ENCODE data around the gene CCNL1.

The CCNL1 gene

GRCh38 chr3:157145606-157146322, 14.2 kb downstream of the CCNL1 start:
- no peak for DNase-seq (ENCODE audit: low read depth in 2 of 2)

- DNase-seq (ENCODE audit: low read depth in 2 of 2) = no peak
These were observed 17.6 kb downstream of the CCNL1 start for GRCh38 chr3:157142315-157142714.

DNA sequence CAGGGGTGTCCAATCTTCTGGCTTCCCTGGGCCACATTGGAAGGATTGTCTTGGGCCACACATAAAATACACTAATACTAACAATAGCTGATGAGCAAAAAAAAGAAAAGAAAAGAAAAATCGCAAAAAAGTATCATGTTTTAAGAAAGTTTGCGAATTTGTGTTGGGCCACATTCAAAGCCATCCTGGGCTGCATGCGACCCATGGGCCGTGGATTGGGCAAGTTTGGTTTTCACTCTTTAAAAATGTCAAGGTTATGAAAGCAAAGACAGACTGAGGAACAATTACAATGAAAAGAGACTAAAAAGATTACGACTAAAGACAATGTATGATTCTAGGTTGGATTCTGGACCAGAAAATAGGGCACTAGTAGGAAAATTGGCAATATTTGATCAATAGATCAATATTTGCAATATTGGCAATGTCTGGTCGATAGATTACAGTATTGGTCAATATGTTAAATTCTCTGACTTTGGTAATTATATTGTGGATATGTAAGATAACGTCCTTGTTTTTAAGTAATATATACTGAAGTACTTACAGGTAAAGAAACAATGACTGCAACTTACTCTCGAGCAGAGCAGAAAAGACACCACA, 19.9 kb downstream of the CCNL1 start:
- DNase-seq (ENCODE audit: low read depth in 2 of 2) = no peak

DNA sequence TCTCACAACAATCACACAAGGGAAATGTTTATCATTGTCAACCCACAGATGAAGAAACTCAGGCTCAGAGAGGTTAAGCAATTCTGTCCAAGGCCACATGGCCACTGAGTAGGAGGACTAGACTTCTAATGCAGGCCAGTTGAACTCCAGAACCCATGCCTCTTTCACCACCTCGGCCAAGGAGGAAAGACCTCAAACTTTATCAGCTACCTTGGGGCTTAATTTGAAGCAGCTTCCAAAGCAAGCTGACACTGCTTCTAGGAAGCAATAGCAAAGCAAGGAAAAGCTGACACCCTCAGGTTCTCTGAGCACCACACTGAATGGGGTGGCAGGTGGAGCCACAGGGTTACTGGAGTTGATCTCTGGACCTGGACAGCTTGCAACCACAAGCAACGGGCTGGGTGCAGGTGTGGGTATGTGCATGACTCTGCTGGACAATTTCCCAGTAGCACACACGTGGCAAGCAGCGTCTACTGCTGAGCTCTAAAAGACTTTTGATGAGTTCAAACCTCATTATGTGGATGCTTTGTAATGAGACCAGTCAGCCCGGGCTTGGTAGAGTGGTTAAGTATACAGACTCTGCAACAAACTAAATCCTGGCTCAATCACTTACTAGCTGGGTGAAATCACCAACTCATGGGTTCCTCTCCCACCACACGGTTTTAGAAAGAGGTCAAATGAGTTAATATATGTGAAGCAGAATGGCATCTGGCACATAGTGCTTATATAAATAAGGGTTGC, 23.1 kb downstream of the CCNL1 start:
- DNase-seq (ENCODE audit: low read depth in 2 of 2) = no peak

DNA sequence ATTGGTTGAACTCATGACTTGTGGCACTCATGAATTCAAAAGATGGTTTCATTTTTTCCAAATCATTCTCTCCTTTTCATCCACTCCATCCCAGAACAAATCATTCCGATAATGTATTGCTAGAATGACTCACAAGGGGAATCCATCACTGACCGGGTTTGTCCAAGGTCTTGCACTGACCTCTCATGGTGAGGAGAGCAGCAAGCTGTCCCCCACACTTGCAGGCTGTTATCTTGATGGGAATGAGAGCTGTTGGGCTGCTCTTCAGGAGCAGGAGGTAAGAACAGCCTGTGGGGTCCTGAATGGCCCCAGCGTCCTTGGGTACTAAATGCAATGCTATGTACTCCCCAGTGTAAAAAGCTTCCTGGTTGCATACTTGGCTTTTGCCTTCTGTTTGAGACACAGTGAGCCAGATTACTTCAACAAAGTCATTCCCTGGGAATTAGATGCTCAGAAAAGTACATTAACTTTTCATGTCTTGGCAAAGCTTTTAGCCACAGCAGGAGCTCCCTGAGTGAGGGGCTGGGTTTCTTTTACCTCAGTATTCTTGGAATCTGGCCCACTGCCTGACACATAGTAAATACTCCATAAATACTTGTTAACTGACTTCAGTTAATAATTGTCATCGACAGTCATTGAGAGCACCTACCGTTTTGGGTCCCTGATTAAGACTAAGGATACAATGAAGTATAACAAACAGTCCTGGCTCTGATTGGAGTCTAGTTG, 24.1 kb downstream of the CCNL1 start:
- no peak for DNase-seq (ENCODE audit: low read depth in 2 of 2)

- DNase-seq (ENCODE audit: low read depth in 2 of 2) = no peak
These were observed 25.2 kb downstream of the CCNL1 start for GRCh38 chr3:157134620-157135191.

- no peak for DNase-seq (ENCODE audit: low read depth in 2 of 2)
These were observed 26.3 kb downstream of the CCNL1 start for GRCh38 chr3:157133434-157134320.

- no peak for DNase-seq (ENCODE audit: low read depth in 2 of 2)
These were observed 27.0 kb downstream of the CCNL1 start for GRCh38 chr3:157132936-157133335.

GRCh38 chr3:157132341-157132740, 27.6 kb downstream of the CCNL1 start:
- DNase-seq (ENCODE audit: low read depth in 2 of 2) = no peak

DNA sequence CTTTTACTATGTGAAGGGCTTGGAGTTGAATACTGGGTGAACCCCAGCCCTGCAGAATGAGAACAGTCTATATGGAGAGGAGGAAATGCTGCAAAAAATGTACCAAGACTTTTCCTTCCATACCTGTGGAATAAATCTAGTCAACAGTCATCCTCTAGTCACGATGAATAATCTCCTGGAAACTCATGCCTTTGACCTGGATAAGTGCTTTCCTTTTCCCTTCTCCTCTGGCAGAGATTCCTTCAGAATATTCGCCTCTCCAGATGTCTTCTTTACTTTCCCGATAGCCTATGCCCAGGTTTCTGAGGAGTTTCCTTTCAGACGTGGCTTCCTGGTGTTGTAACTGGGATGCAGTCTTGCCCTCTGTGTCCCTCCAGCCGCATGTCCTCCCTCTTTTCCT, 28.1 kb downstream of the CCNL1 start:
- DNase-seq (ENCODE audit: low read depth in 2 of 2) = no peak

DNA sequence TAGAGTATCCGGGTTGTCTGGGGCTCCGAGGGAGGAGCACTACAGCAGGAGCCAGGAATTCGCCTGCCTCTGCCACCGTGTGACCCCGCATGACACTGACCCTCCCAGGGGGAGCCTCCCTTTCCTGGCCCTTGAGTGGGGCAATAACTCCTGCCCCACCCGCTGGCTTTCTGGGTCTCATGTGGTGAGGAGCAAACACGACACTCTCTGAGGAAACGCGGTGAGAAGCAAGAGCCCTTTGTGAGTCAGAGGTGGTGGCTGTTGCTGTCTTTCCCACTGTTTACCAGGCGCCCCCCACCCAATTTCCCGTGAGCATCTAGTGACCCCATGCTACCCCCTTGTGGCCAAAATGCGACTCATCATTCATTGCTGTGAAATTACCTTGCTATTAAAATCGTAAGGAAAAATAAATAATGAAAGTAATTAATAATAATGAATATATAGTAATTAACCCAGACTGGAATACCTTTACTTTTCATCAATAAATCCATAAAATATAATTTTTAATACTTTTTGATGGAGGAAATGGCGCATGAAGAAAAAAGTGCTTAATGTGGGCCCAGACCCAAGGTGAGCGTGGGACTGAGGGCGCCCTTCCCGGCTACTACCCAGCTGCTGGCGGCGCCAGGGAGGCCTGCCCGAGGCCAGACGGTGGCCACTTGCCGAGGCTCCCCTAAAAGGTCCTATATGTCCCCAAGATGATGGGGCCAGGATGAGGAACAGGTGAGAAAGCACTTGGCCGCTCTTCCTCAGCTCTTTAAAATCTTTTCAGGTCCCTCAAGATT, 29.3 kb downstream of the CCNL1 start:
- DNase-seq (ENCODE audit: low read depth in 2 of 2) = peak; percentile 41 to 52

- DNase-seq (ENCODE audit: low read depth in 2 of 2) = no peak
These were observed 30.0 kb downstream of the CCNL1 start for GRCh38 chr3:157129803-157130466.

DNA sequence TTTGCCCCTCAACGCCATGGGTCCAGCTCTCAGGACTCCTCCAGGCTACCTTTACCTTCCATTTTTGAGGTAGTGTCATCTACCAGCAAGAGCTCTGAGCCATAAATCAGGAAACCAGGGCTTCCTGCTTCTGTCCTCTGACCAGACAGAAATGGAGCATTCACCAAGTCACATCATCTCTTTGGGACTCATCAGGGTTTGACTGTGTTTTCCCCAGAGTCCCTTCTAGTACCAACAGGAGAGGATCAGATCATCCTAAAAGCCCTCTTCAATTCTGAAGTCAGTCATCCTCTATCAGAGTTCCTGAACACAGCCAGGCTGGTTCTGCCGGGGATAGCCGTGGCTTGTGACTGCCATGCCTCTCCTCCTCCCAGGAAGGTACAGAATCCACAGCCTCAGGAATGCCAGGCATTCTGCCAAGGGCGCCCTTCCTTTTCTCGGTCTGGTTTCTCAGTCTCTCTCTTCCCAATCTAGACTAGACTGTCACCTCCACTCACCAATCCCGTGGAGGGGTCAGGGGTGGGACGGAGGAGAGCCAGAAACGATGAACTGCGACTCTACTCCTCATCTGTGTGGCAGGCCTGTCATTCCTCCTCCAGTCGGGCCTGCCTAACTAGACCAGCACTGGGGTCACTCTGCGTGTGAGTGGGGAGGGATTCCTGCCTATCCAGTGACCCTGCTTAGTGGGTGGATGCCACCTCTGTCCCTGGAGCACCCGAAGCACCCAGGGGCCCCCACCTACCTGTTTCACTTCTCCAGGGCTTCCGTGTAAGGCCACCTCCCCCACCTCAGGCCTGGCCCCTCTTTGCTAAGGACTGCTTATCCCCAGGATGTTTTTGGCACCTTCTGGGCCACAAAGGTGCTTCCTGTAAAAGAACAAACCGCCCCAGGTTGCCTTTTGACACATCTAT, 30.9 kb downstream of the CCNL1 start:
- DNase-seq (ENCODE audit: low read depth in 2 of 2) = peak in 1 of 2 donors; percentile 11

DNA sequence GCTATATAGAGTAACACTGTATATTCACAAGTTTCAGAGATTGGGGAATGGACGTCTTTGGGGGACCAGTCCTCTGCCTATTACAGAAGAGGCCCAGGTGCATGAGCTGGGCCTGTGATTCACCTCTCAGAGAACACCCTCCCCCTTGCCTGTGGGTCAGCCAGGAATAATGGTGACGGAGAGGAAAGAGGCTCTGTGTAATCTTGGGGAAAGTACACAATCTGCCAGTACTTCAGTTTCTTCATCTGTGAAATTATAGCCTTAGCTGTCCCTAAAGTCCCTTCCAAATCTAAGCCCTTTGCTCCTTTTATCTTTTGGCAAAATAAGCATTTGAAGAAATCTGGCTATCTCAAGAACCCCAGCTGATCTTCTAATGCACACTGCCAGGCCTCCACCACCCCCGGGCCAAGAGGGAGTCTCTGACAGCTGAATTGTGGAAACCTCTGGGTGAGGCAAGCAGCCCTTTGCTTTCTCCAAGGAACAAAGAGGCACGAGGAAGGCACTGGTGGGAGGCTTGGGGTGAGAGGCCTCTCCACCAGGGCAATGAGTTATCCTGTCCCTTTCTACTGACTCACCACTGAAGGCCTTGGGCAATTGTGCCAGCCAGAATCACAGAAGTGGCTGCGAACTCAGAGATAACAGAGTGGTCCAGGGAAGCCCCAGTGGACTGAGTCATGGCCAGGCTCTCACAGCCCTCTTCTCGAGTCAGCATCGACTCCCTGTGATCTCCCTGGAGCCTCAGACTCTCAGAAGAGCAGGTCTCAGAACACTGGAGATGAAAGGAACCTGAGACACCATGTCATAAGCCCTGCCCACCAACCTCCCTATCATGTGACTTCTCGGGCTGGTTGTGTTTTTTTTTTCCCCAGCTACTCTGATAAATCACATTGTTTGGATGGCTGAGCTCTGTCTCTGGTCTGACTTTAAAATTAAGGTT, 31.8 kb downstream of the CCNL1 start:
- DNase-seq (ENCODE audit: low read depth in 2 of 2) = peak in 1 of 2 donors; percentile 38

DNA sequence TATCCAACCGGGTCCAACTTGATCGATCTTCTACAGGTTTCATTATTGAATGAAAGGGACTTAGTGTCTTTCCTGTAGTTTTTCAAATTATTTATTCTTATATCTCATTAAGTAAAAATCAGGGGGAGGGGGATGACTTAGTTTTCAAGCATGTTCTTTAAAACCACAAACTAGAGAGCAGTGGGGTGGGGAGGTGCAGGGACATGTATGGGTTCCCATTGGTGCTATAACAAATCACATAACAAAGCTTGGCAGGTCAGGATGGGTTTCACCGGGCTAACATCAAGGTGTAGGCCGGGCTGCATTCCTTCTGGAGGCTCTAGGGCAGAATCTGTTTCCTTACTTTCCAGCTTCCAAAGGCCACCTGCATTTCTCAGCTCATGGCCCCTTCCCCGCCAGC, 32.7 kb downstream of the CCNL1 start:
- no peak for DNase-seq (ENCODE audit: low read depth in 2 of 2)

DNA sequence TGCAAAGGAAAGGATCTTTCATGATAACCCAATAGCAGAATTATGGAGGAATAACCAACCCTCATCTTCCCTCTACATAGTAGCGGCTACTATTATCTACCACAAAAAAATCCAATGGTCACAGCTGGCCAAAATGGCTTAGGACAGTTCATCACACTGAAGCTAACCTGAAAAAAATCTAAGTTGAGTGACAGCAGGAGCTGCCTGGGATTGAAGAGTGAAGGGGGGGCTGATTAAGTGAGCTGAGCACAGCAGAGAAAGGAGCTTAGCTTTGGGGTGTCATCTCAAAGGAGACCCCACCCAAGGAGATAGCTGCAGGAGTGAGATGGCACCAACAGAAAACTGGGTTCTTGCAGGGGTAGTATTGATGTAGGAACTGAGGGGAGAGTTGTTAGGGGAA, 33.6 kb downstream of the CCNL1 start:
- no peak for DNase-seq (ENCODE audit: low read depth in 2 of 2)

GRCh38 chr3:157125101-157125500, 34.8 kb downstream of the CCNL1 start:
- no peak for DNase-seq (ENCODE audit: low read depth in 2 of 2)
